Activated naive CD4-positive, alpha-beta T cell treated with anti-CD3 and anti-CD28 coated beads, Interleukin-2, amount 50 U/mL, for 72 hours (primary cell): ENCODE data around the gene C2CD2L. TPM values are rescaled to one million over a fixed set of nuclear protein-coding genes. Genes with fewer than 3 reads are reported as not detected.
A peak's percentile ranks its signal among the peaks of the same experiment; 100 is the strongest.
"Not testable (repeated sequence)": the region's sequence is repeated elsewhere in the genome, so short reads cannot be mapped to it uniquely, and the experiment has no call there.

ENCODE experiments used
- ATAC-seq, 2 donors: fragments of 150-1000 bp; cut with Tn5 transposase; 2 replicates each; pipeline ENCODE4 v1.10.0; 2021; ENCODE audit warnings: mild to moderate bottlenecking in 2 of 2, moderate library complexity in 2 of 2
- DNase-seq, 2 donors: peaks; one replicate each; pipeline ENCODE4 v3.0.0; 2021 to 2022; ENCODE audit warnings: low spot score in 2 of 2
- H3K27ac Mint-ChIP-seq, 2 donors: one replicate each; pipeline ENCODE4 v1.8.0; 2022; ENCODE audit warnings: mild to moderate bottlenecking in 2 of 2, mixed read lengths in 2 of 2
- H3K36me3 Mint-ChIP-seq, 2 donors: one replicate each; pipeline ENCODE4 v1.8.0; 2022; ENCODE audit warnings: mixed read lengths in 2 of 2
- H3K9me3 Mint-ChIP-seq, 2 donors: one replicate each; pipeline ENCODE4 v1.8.0; 2022; ENCODE audit warnings: mixed read lengths in 2 of 2
- total RNA-seq, 2 donors: library from RNA; stranded (reverse); gene quantifications; one replicate each; pipeline ENCODE4 v1.2.3, GENCODE V29; 2022

The C2CD2L gene
- total RNA-seq, 2 donors from 2014 or later: 19.1 to 43.2 TPM

- Mint-ChIP-seq H3K27ac (no peak overlapping the region), H3K9me3 (no peaks in the 10 kb centered on the region)
Measured at GRCh38 chr11:119091178-119091577, 16.0 kb upstream of the C2CD2L start.

GRCh38 chr11:119091966-119092879 lies 14.9 kb upstream of the C2CD2L start:
- Mint-ChIP-seq H3K36me3 (peaks cover 29 to 33% of the 10 kb centered on the region in 2 donors), H3K27ac (peak overlapping the region; percentile 97), H3K9me3 (no peaks in the 10 kb centered on the region)
- no peak for DNase-seq
- ATAC-seq: no peak

More at GRCh38 chr11:119091178-119091577, 16.0 kb upstream of the C2CD2L start:
- peaks cover 28 to 29% of the 10 kb centered on the region in 2 donors for H3K36me3 Mint-ChIP-seq
- ATAC-seq: no peak
- DNase-seq: no peak

GRCh38 chr11:119092880-119093842 lies 14.0 kb upstream of the C2CD2L start:
- Mint-ChIP-seq H3K27ac (peak overlapping the region; percentile 97), H3K36me3 (peaks cover 31 to 33% of the 10 kb centered on the region in 2 donors), H3K9me3 (no peaks in the 10 kb centered on the region)
- peak in 1 of 2 donors; percentile 12 for DNase-seq
- no peak for ATAC-seq

- ATAC-seq (peak; percentile 0 to 18), DNase-seq (peak; percentile 48 to 76)
- peak overlapping the region; percentile 97 for H3K27ac Mint-ChIP-seq
- H3K36me3 Mint-ChIP-seq: peaks cover 33 to 42% of the 10 kb centered on the region in 2 donors
- no peaks in the 10 kb centered on the region for H3K9me3 Mint-ChIP-seq
Measured at GRCh38 chr11:119093942-119094815, 13.0 kb upstream of the C2CD2L start.

GRCh38 chr11:119094816-119095065 lies 12.4 kb upstream of the C2CD2L start:
- DNase-seq (peak in 1 of 2 donors; percentile 55), ATAC-seq (peak; percentile 23 to 39)
- Mint-ChIP-seq H3K27ac (peak overlapping the region; percentile 89 to 97), H3K36me3 (peaks cover 33 to 44% of the 10 kb centered on the region in 2 donors), H3K9me3 (no peaks in the 10 kb centered on the region)

GRCh38 chr11:119095066-119095880 lies 11.9 kb upstream of the C2CD2L start:
- DNase-seq (peak; percentile 99 to 100), ATAC-seq (peak; percentile 85 to 86)
- Mint-ChIP-seq H3K36me3 (peaks cover 36 to 49% of the 10 kb centered on the region in 2 donors), H3K27ac (peak overlapping the region; percentile 89 to 97), H3K9me3 (no peaks in the 10 kb centered on the region)

GRCh38 chr11:119099711-119100110 lies 7.4 kb upstream of the C2CD2L start:
- no peak for ATAC-seq
- DNase-seq: no peak
- no peaks in the 10 kb centered on the region for H3K9me3 Mint-ChIP-seq
- peak overlapping the region in 1 of 2 donors; percentile 97 for H3K27ac Mint-ChIP-seq
- peaks cover 24 to 51% of the 10 kb centered on the region in 2 donors for H3K36me3 Mint-ChIP-seq

GRCh38 chr11:119100246-119100970 lies 6.7 kb upstream of the C2CD2L start:
- DNase-seq (no peak), ATAC-seq (no peak)
- Mint-ChIP-seq H3K27ac (peak overlapping the region; percentile 97 to 99), H3K9me3 (no peaks in the 10 kb centered on the region), H3K36me3 (peaks cover 19 to 45% of the 10 kb centered on the region in 2 donors)

GRCh38 chr11:119100994-119101758 lies 6.0 kb upstream of the C2CD2L start:
- Mint-ChIP-seq H3K27ac (peak overlapping the region; percentile 97 to 99), H3K9me3 (no peaks in the 10 kb centered on the region), H3K36me3 (peaks cover 17 to 45% of the 10 kb centered on the region in 2 donors)
- peak in 1 of 2 donors; percentile 81 for DNase-seq
- peak; percentile 15 to 64 for ATAC-seq

GRCh38 chr11:119101759-119102423 lies 5.3 kb upstream of the C2CD2L start, which contains the start of gene DPAGT1:
Gene DPAGT1, minus strand, starts transcription at chr11:119101853. Its CDS starts 198 bp downstream, at chr11:119101655.
- H3K36me3 Mint-ChIP-seq: peaks cover 12 to 52% of the 10 kb centered on the region in 2 donors
- no peaks in the 10 kb centered on the region for H3K9me3 Mint-ChIP-seq
- ATAC-seq (peak; percentile 85 to 91), DNase-seq (peak; percentile 83)
- peak within 1 kb of the TSS; percentile 97 to 99 for H3K27ac Mint-ChIP-seq

- peaks cover 13 to 54% of the 10 kb centered on the region in 2 donors for H3K36me3 Mint-ChIP-seq
- H3K27ac Mint-ChIP-seq: peak overlapping the region; percentile 97 to 99
- H3K9me3 Mint-ChIP-seq, DNase-seq, ATAC-seq: not testable (repeated sequence)
Measured at GRCh38 chr11:119103161-119103664, 3.9 kb upstream of the C2CD2L start.

GRCh38 chr11:119103793-119104192 lies 3.4 kb upstream of the C2CD2L start:
- peaks cover 19 to 54% of the 10 kb centered on the region in 2 donors for H3K36me3 Mint-ChIP-seq
- H3K9me3 Mint-ChIP-seq: no peaks in the 10 kb centered on the region
- no peak for DNase-seq
- no peak for ATAC-seq
- peak overlapping the region; percentile 75 to 97 for H3K27ac Mint-ChIP-seq

GRCh38 chr11:119107538-119108145 lies 498 bp downstream of the C2CD2L start:
- H3K36me3 Mint-ChIP-seq: peaks cover 19 to 36% of the 10 kb centered on the region in 2 donors
- peak; percentile 4 to 8 for ATAC-seq
- no peak for DNase-seq
- peak overlapping the region; percentile 80 to 95 for H3K27ac Mint-ChIP-seq
- no peaks in the 10 kb centered on the region for H3K9me3 Mint-ChIP-seq
